Measurements from ENCODE around the gene MEFV.

The MEFV gene

GRCh38 chr16:3268294-3268693, 11.9 kb upstream of the MEFV start:
- DNase-seq (ENCODE audit: low read depth), result no peak

DNA sequence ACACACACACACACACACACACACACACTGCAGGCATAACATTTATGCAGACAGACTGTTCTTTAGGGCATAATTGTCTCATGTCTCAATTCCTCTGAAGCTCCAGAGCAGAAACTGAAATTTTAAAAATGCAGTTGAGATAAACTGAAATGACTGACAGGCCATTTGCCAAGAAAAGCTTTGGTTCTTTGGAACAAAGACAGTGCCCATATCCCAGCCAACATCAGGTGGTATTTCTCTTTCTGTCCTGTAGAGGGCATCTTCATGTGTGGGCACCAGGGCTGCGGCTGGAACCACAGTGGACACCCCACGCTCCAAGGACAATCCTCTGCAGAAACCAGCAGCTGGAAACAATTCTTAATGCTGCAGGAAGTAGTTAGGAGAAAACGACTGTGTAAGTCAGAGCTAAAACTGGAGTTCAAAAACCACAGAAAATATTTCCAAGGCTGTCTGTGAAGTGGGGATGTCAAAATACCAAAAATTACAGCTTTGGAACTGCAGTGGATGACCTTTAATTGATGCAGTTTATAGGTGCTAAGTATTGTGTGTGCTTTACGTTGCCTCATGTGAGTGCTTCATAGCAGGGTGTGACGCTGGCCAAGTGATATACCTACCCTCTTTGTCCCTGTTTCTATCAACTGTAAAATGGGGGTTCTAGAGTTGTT, 10.6 kb upstream of the MEFV start:
- peak; percentile 48 for DNase-seq (ENCODE audit: low read depth)

DNA sequence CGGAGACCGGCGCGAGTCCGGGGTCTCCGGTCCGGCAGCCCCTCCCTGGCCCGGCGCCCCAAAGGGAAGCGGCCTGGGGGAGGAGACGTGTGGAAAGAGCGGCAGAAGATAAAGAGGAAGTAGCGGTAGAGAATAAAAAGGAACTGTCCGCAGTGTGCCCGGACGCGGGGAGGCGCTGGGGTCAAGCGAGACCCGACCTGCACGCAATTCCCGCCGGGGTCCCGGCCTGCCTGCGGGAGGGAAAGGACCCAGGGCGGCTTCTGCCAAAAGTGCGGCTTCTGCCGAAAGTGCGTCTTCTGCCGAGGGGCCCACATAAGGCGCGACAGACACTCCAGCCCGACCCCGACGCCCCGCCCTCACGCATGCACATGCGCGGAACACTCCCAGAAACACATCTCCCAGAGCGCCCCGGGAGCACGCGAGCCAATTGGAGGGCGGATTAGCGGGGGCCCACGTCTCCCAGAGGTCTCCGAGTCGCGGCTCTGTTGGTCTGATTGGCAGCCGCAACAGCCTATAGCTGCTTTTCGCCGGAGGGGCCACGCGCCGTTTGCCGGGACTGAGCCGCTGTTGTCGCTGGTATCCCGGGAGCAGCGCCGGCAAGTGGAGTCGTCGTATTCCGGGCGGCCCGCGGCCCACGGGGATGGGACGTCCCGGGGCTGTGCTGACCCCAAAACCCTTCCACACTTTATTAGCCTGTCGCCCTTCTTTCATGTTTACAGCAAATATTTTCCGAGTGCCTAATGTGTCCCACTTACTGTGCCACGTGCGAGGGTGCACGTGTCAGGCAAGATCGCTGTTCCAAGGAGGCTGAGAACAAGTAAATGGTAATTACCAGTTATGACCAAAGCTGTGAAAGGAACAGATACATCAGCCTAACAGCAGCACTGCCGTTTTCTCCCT, 8.0 kb upstream of the MEFV start:
- peak; percentile 96 for DNase-seq (ENCODE audit: low read depth)

DNA sequence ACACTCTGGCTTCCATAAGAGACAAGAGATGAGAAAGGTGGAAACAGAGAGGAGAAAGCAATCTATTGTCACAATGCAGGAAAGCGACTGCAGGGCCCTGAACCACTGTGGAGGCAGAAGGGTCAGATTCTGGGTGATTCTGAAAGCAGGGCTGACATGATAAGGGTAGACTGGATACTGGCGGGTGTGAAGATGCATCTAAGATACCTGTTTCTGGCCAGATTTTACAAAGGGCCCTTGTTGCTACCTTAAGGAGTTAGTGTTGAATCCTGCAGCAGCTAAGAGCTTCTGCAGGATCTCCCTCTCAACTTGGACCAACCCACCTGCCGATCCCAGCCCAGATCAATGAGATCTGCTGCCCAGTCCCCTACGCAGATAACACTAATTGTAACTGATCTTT, 6.1 kb upstream of the MEFV start:
- DNase-seq (ENCODE audit: low read depth), result no peak

DNA sequence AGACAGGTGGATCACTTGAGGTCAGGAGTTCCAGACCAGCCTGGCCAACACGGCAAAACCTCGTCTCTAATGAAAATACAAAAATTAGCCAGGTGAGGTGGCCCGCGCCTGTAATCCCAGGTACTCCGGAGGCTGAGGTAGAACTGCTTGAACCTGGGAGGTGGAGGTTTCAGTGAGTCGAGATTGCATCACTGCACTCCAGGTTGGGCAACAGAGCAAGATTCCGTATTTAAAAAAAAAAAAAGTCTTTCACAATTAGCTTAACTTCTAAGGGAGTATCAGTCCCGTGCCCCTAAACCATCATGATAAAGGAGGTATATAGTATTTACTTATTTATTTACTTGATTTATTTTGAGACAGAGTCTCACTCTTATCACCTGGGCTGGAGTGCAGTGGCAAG, 3.4 kb upstream of the MEFV start:
- no peak for DNase-seq (ENCODE audit: low read depth)

GRCh38 chr16:3256866-3257465, 533 bp upstream of the MEFV start:
- no peak for DNase-seq (ENCODE audit: low read depth)

GRCh38 chr16:3254309-3254708, 2.1 kb downstream of the MEFV start:
- DNase-seq (ENCODE audit: low read depth), result no peak

GRCh38 chr16:3252967-3253366, 3.5 kb downstream of the MEFV start:
- DNase-seq (ENCODE audit: low read depth), result no peak

DNA sequence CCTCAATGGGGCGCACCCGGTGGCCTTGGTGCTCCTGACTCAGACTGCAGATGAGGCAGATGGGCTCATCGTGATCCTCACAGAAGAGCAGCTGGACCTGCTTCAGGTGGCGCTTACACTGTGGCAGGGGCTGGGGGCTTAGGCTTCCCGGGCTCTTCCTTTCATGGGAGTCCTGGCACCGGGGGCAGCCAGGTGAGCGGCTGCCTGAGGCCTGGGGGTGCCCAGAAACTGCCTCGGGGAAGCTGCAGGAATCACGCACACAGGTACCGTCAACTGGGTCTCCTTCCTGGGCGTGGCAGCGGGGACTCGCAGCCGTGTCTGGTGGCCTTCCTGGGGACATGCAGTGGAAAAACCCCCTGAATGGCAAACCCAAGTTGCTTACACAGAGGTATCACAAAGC, 7.0 kb downstream of the MEFV start:
- no peak for DNase-seq (ENCODE audit: low read depth)

DNA sequence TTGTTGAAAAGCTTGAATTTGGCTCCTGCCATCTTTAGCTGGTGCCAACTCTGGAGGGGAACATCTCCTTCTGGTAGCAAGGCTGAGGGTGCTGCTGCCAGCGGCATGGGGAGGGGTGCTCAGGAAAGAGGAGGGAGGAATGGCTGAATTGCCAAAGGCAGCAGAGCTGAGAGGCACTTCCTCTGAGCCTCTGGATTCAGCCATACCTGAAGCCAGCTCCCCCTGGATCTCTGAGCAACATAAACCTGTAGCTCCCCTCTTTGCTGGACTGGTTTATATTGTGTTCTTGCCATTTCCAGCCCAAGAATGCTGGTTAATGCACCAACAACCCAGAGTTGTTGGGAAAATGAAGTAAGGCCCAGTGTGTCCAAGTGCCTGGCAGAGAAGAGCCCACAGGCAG, 7.4 kb downstream of the MEFV start:
- DNase-seq (ENCODE audit: low read depth), result no peak

DNA sequence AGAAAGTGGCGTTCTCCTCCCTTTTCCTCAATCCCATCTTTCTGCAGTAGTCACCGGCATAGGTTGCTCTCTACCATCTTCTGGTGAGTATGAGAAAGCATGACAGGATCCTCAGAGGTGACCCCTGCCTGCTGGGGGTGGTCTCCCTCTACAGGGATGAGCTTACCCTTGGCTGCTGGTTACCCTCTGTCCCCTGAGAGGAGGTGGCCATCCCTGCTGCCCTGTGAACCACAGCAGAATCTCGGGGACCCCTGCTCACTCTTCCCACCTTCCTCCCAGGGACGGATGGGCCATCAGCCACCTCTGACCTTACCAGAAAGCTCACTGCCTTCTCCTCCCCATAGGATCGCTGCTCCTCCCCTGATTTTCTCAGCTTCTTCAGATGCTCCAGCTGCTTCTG, 7.8 kb downstream of the MEFV start:
- no peak for DNase-seq (ENCODE audit: low read depth)

- DNase-seq (ENCODE audit: low read depth), result no peak
Measured at GRCh38 chr16:3246876-3247275, 9.6 kb downstream of the MEFV start.

GRCh38 chr16:3246002-3246401, 10.4 kb downstream of the MEFV start:
- no peak for DNase-seq (ENCODE audit: low read depth)

DNA sequence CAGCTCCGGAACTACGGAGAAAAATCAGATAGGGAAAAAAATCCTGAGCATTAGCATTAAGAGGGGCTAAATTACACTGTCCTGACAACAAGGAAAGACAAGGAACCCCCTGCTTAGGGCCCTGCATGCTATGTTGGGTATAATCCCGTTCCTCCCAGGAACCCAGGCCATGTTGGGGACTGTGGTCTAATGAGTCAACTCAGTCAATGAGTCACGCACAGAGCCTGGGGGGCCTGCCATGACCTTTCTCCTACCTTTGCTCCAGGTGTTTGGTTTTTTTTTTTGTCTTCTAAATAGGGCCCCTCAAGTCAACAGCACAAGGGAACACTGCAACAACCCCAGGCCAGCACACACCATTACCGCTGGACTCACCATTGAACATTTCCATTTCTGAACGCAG, 12.6 kb downstream of the MEFV start:
- no peak for DNase-seq (ENCODE audit: low read depth)

DNA sequence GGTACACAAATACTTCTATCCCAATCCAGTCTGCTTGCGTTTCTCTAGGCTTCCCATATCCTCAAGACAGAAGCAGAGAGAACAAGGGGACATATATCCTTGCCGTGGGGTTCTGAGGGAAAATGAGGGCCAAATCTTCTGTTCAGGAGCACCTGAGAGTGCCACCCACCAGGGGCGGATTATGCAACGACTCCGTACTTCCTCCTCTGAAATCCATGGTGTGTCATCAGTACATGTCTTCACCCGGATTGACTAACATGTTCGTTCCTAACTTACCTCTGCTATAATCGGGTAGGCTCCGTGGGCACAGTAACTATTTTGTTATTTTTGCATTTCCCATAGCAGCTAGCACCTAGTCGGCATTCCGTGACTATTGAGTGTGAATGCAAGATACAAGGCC, 13.7 kb downstream of the MEFV start:
- no peak for DNase-seq (ENCODE audit: low read depth)

GRCh38 chr16:3241761-3242160, 14.7 kb downstream of the MEFV start:
- DNase-seq (ENCODE audit: low read depth), result no peak

- DNase-seq (ENCODE audit: low read depth), result no peak
Measured at GRCh38 chr16:3235856-3236669, 20.4 kb downstream of the MEFV start.

DNA sequence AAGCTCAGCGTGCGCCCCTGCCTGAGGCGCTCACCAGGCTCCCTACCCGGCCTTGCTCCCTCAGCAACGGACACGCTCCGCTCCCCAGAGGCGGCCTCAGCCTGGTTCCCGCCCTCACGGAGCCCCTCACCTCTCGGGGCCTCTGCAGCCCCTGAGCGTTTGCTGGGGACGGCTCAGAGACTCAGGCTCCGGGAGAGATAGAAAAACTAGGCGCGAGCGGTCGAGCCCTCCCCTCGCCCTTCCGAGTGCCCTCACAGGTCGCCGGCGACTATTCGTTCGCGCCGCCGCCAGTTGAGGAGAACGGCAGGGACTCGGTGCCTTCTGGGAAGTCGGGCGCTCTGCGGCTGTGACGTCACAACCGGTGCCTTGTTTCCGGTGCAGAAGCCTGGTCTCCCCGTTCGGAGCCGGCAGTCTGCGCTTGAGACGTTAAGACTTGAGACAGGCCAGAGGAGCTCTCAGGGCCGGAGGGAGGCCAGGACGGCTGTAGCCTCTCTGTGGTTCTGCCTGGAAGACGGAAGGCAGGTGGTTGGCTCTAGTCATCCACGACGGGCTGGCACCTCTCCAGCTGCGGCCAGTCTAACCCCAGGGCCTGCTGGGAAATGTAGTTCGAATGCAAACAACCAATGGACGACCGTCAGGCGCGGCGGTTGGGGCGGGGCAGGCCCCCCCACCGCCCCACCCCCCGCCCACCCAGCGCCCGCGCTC, 21.4 kb downstream of the MEFV start, which contains the start of gene ZNF200:
Gene ZNF200 (minus strand): TSS at position 302 of the 705 bp plus-strand sequence. CDS start 1,403 bp downstream, outside the sequence.
- peak; percentile 94 for DNase-seq (ENCODE audit: low read depth)

- no peak for DNase-seq (ENCODE audit: low read depth)
Measured at GRCh38 chr16:3234543-3234856, 21.9 kb downstream of the MEFV start.

DNA sequence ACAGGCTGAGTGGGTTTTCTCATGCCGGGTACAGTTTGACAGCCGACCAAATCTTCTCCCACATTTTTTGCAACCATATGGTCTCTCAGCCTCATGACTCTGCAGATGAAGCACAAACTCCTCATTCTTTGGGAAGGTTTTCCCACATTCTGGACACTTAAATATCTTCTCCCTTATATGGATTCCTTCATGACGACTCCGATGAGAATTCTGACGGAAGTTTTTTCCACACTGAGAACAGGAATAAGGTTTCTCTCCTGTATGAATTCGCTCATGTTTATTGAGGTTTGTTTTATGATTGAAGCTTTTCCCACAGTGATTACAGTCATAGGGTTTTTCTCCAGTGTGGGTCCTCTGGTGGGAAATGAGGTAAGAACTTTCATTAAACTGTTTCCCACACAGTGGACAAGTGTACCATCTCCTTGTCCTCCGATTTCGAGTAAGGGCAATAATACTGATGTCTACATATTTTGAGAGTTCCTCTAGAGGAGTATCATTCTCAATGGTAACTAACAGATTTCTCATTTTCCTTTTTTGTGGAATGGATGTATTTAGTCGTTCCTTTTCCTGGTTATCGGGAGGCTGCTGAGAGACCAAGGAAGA, 32.4 kb downstream of the MEFV start:
- peak; percentile 27 for DNase-seq (ENCODE audit: low read depth)

DNA sequence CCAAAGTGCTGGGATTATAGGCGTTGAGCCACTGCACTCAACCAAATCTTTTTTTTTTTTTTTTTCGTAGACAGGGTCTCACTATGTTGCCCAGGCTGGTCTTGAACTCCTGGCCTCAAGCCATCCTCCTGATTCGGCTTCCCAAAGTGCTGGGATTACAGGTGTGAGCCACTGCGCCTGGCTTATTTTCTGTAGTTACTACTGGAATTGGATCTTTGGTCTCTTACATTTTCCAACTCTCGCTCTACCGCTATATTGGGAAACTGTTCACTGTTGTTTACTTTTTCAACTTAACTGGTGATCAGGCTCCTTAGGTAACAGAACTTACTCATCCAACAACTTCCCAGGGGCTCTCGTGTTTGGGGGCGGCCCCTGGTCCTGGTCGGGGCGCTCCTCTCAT, 35.6 kb downstream of the MEFV start:
- DNase-seq (ENCODE audit: low read depth), result no peak
